MM.1S (cell line): ENCODE results near the gene FEM1C.

Experiments
- DNase-seq: peaks from one replicate; pipeline ENCODE4 v3.0.0-alpha.2; 2015
- H2AFZ ChIP-seq: fragments of 300-600 bp; sonication (generic); 2 replicates; pipeline ENCODE4 v1.6.0; 2016; ENCODE audit warnings: antibody characterized with exemption, low read length
- H3F3A ChIP-seq: fragments of 300-600 bp; sonication (generic); 2 replicates; pipeline ENCODE4 v1.6.1; 2016; ENCODE audit warnings: mild to moderate bottlenecking, antibody characterized with exemption, low read length, moderate library complexity, mixed read lengths; ENCODE audit not compliant: insufficient read depth
- H3K27ac ChIP-seq: fragments of 300-600 bp; sonication (generic); 2 replicates; pipeline ENCODE4 v1.5.1; 2016; ENCODE audit warnings: mild to moderate bottlenecking, low read length
- H3K27me3 ChIP-seq: fragments of 300-600 bp; sonication (generic); replicated peaks from 2 replicates; pipeline ENCODE4 v1.6.0; 2016; ENCODE audit warnings: low read length; ENCODE audit not compliant: insufficient read depth
- H3K36me3 ChIP-seq: fragments of 300-600 bp; sonication (generic); replicated peaks from 2 replicates; pipeline ENCODE4 v1.6.1; 2016; ENCODE audit warnings: mild to moderate bottlenecking, low read length, mixed read lengths; ENCODE audit not compliant: insufficient read depth
- H3K4me1 ChIP-seq: fragments of 300-600 bp; sonication (generic); 2 replicates; pipeline ENCODE4 v1.6.1; 2016; ENCODE audit warnings: low read length, mixed read lengths
- H3K4me2 ChIP-seq: fragments of 300-600 bp; sonication (generic); 2 replicates; pipeline ENCODE4 v1.6.0; 2016; ENCODE audit warnings: low read depth, low read length
- H3K4me3 ChIP-seq: fragments of 300-600 bp; sonication (generic); 2 replicates; pipeline ENCODE4 v1.5.1; 2016; ENCODE audit warnings: low read length, mixed read lengths
- H3K79me2 ChIP-seq: fragments of 300-600 bp; sonication (generic); 2 replicates; pipeline ENCODE4 v1.6.1; 2016; ENCODE audit warnings: mixed run types, low read length, mixed read lengths
- H3K9ac ChIP-seq: fragments of 300-600 bp; sonication (generic); 2 replicates; pipeline ENCODE4 v1.6.1; 2016; ENCODE audit warnings: low read length, mixed read lengths
- H3K9me2 ChIP-seq: fragments of 300-600 bp; sonication (generic); replicated peaks from 2 replicates; pipeline ENCODE4 v1.6.1; 2016; ENCODE audit warnings: mild to moderate bottlenecking, low read length, mixed read lengths; ENCODE audit not compliant: insufficient read depth
- H3K9me3 ChIP-seq: fragments of 300-600 bp; sonication (generic); replicated peaks from 2 replicates; pipeline ENCODE4 v1.6.1; 2016; ENCODE audit warnings: mild to moderate bottlenecking, low read length, mixed read lengths; ENCODE audit not compliant: insufficient read depth
- H4K20me1 ChIP-seq: fragments of 300-600 bp; sonication (generic); 2 replicates; pipeline ENCODE4 v1.6.1; 2016; ENCODE audit warnings: mild to moderate bottlenecking, low read length, moderate library complexity, mixed read lengths; ENCODE audit not compliant: insufficient read depth
- CTCF ChIP-seq: fragments of 300-600 bp; sonication (generic); IDR thresholded peaks from 2 replicates; pipeline ENCODE4 v1.5.1; 2016; ENCODE audit warnings: antibody characterized with exemption, low read length, mixed read lengths
- EZH2 ChIP-seq: fragments of 300-600 bp; sonication (generic); optimal IDR thresholded peaks from 2 replicates; pipeline ENCODE3; 2017; ENCODE audit warnings: low read depth, mild to moderate bottlenecking, antibody characterized with exemption, low read length, mixed read lengths
- EZH2phosphoT487 ChIP-seq: fragments of 300-600 bp; sonication (generic); IDR thresholded peaks from 2 replicates; pipeline ENCODE4 v1.6.1; 2018; ENCODE audit warnings: antibody characterized with exemption, low read length

Gene FEM1C

GRCh38 chr5:115520191-115520590 lies 24.4 kb downstream of the FEM1C start:
- peaks cover 29% of the 10 kb centered on the region for H3K79me2 ChIP-seq
- H3K9me3 ChIP-seq, result no peaks in the 10 kb centered on the region
- no peak overlapping the region for H3K9ac ChIP-seq
- H3K4me1 ChIP-seq, result no peaks in the 10 kb centered on the region
- H3K4me2 ChIP-seq, result no peak overlapping the region
- no peak for TF ChIP-seq EZH2
- no peak for TF ChIP-seq EZH2phosphoT487
- TF ChIP-seq CTCF, result no peak
- H3K27ac ChIP-seq, result no peak overlapping the region
- no peaks in the 10 kb centered on the region for H4K20me1 ChIP-seq
- H3F3A ChIP-seq, result no peaks in the 10 kb centered on the region
- H3K27me3 ChIP-seq, result no peaks in the 10 kb centered on the region
- H3K9me2 ChIP-seq, result no peaks in the 10 kb centered on the region
- no peak for DNase-seq
- no peak overlapping the region for H3K4me3 ChIP-seq
- H3K36me3 ChIP-seq, result peaks cover 12% of the 10 kb centered on the region
- no peak overlapping the region for H2AFZ ChIP-seq

- Histone ChIP-seq H3K4me1 (no peaks in the 10 kb centered on the region), H4K20me1 (no peaks in the 10 kb centered on the region), H3K79me2 (peaks cover 4% of the 10 kb centered on the region; the same call in 1 of the 2 replicates), H3K27ac (no peak overlapping the region), H3F3A (no peaks in the 10 kb centered on the region), H3K9me2 (no peaks in the 10 kb centered on the region), H2AFZ (no peak overlapping the region), H3K36me3 (no peaks in the 10 kb centered on the region), H3K4me2 (no peak overlapping the region), H3K4me3 (no peak overlapping the region), H3K9ac (no peak overlapping the region), H3K27me3 (no peaks in the 10 kb centered on the region), H3K9me3 (no peaks in the 10 kb centered on the region)
- TF ChIP-seq EZH2 (no peak), CTCF (no peak), EZH2phosphoT487 (no peak)
- no peak for DNase-seq
Observed at GRCh38 chr5:115516372-115516771, 28.2 kb downstream of the FEM1C start.

- Histone ChIP-seq H3K9me3 (no peaks in the 10 kb centered on the region), H3K4me2 (no peak overlapping the region), H3K4me3 (no peak overlapping the region), H3K27ac (no peak overlapping the region), H3K4me1 (no peaks in the 10 kb centered on the region), H3K27me3 (no peaks in the 10 kb centered on the region), H3K9ac (no peak overlapping the region), H4K20me1 (no peaks in the 10 kb centered on the region), H3K36me3 (no peaks in the 10 kb centered on the region), H2AFZ (no peak overlapping the region), H3K9me2 (no peaks in the 10 kb centered on the region), H3F3A (no peaks in the 10 kb centered on the region), H3K79me2 (no peaks in the 10 kb centered on the region)
- TF ChIP-seq CTCF (no peak), EZH2phosphoT487 (no peak), EZH2 (no peak)
- no peak for DNase-seq
Observed at GRCh38 chr5:115514220-115514619, 30.4 kb downstream of the FEM1C start.
